Adrenal gland (tissue), 12 donors: Measurements from ENCODE around the gene SEBOX. TPM values are rescaled to one million over a fixed set of nuclear protein-coding genes. Genes with fewer than 3 reads are reported as not detected.

Source experiments
- DNase-seq, 7 donors: peaks; one replicate each; pipeline ENCODE4 v3.0.0-alpha.2; 2019 to 2020
- H3K27ac ChIP-seq, 5 donors: fragments of 200-600 bp; sonication (generic) in 4 of 5; 1 replicate in 3 of 5; 2 replicates in 2 of 5; pipeline versions ENCODE4 v1.5.1 to v1.8.0; 2016 to 2020; ENCODE audit warnings: mild to moderate bottlenecking in 1 of 5
- H3K27me3 ChIP-seq: fragments of 200-600 bp; 2 replicates; pipeline ENCODE4 v1.8.0; 2021
- H3K36me3 ChIP-seq, 2 donors: fragments of 200-600 bp; replicated peaks in 1 of 2; 1 replicate in 1 of 2; 2 replicates in 1 of 2; pipeline versions ENCODE4 v1.5.1 to v1.8.0; 2018 to 2022
- H3K4me1 ChIP-seq, 2 donors: fragments of 200-600 bp; replicated peaks in 1 of 2; 1 replicate in 1 of 2; 2 replicates in 1 of 2; pipeline versions ENCODE4 v1.5.1 to v1.8.0; 2018 to 2021
- H3K4me3 ChIP-seq, 4 donors: fragments of 200-600 bp; sonication (generic) in 3 of 4; one replicate each; pipeline ENCODE4 v1.5.1; 2016 to 2018
- H3K9me3 ChIP-seq, 3 donors: fragments of 200-600 bp; sonication (generic) in 1 of 3; replicated peaks in 1 of 3; 1 replicate in 2 of 3; 2 replicates in 1 of 3; pipeline versions ENCODE4 v1.5.1 to v1.8.0; 2016 to 2021
- POLR2A ChIP-seq, 2 donors: fragments of 450-650 bp; IDR thresholded peaks; one replicate each; pipeline ENCODE4 v1.6.1; 2017; ENCODE audit warnings: antibody characterized with exemption in 2 of 2, mild to moderate bottlenecking in 2 of 2, moderate library complexity in 1 of 2
- WGBS, 4 donors: extraction: QIAGEN DNeasy Blood & Tissue Kit in 2 of 4; methylation state at CpG; one replicate each; pipeline versions ENCODE4 v1.1.5 to v1.1.7; 2013 to 2017; 5-methylcytosine and 5-hydroxymethylcytosine counted together
- intact Hi-C, 2 donors: fragments of 100-400 bp; cut with DNase I; formaldehyde crosslinking; loops; one replicate each; pipeline versions ENCODE4 v1.14.1 to v1.15.0; 2022 to 2023
- polyA plus RNA-seq, 3 donors: library from polyadenylated mRNA; stranded (reverse); fragments of 200-250 nt in 2 of 3; fragments of 350-450 nt in 1 of 3; fragmentation: Illumina TruSeq in 1 of 3; extraction: RNeasy Lipid Tissue Mini Kit (QIAGEN cat#74804) in 1 of 3; gene quantifications; one replicate each; pipeline ENCODE4 v1.2.3, GENCODE V29; 2013 to 2014
- total RNA-seq, 9 donors: library from RNA; depleted of rRNA in 4 of 9; stranded (reverse); fragments of >200 nt in 4 of 9; fragments of 120-200 nt in 1 of 9; fragmentation: NEBNext Ultra II Directional in 1 of 9; extraction: Animal tissue kit (Norgen Biotek cat#: 25700) in 1 of 9; gene quantifications; one replicate each; pipeline versions ENCODE4 v1.1.0 to v1.2.4, GENCODE V29; 2013 to 2023
- TF ChIP-seq, protein P1 (sequence below), 6 experiments: fragments of 450-650 bp in 4 of 6; fragments of 200-600 bp in 2 of 6; sonication (generic) in 1 of 6; IDR thresholded peaks; 1 replicate in 5 of 6; 2 replicates in 1 of 6; pipeline versions ENCODE4 v1.5.1 to v1.8.0; 2016 to 2021; ENCODE audit warnings: antibody characterized with exemption in 6 of 6, mild to moderate bottlenecking in 2 of 6, moderate library complexity in 1 of 6
- donor health status: healthy with polysubstance abuse.
- donor health status: Bipolar disorder and iron deficiency.
- donor health status: DM: yes; HTN: yes; CAD: no.
- donor health status: DM: no; HTN: no; CAD: no.
- donor health status: DM: no; HTN: no; CAD: no.
- donor health status: DM: yes; HTN: yes; CAD: no.

Gene SEBOX
- total and polyA plus RNA-seq, 12 donors = not detected

DNA sequence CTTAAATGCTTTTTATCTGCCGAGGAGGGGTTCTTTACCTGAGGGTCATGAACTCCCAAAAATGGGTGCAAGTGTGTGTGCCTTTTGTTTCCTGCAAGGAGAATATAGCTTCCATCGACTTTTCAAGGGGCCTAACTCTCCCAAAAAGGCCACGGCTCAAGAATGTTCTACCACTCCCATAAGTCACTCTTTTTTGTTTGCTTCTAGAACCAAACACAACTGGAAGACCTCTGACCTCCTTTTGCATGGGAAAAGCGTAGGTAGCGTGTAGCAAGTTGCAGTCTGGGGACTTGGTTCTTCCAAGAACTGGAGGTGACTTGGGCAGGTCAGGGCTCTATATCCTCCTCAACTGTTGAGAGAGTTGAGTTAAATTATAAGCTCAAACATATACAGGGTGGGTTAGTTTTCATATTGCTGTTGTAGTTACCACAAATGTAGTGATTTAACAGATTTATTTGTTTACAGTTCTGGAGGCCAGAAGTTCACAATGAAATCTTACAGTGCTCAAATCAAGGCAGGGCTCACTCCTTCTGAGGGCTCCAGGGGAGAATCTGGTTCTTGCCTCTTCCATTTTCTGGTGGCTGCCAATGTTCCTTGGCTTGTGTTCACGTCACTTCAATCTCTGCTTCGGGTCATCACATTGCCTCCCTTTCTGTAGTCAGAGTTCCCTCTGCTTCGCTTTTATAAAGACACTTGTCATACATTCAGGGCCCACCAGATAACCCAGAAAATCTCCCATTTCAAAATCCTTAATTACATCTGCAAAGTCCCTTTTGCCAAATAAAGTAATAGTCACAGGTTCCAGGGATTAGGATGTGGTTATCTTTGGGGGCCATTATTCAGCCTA is 44.6 kb downstream of the SEBOX start:
- 73 to 81% (median 76%) methylated on average over 8 of the region's 8 CpGs for WGBS, 4 donors
- no peak overlapping the region for H3K4me3 ChIP-seq
- intact Hi-C loops = no loop called here
- no peaks in the 10 kb centered on the region for H3K9me3 ChIP-seq
- no peak overlapping the region for H3K27ac ChIP-seq
- DNase-seq = no peak
- H3K27me3 ChIP-seq = no peaks in the 10 kb centered on the region
- no peaks in the 10 kb centered on the region for H3K36me3 ChIP-seq
- peaks cover 8 to 21% of the 10 kb centered on the region in 2 donors for H3K4me1 ChIP-seq
- TF ChIP-seq POLR2A (IDR thresholded peaks at IDR 0.05) = no peak
- TF ChIP-seq, protein P1, sequence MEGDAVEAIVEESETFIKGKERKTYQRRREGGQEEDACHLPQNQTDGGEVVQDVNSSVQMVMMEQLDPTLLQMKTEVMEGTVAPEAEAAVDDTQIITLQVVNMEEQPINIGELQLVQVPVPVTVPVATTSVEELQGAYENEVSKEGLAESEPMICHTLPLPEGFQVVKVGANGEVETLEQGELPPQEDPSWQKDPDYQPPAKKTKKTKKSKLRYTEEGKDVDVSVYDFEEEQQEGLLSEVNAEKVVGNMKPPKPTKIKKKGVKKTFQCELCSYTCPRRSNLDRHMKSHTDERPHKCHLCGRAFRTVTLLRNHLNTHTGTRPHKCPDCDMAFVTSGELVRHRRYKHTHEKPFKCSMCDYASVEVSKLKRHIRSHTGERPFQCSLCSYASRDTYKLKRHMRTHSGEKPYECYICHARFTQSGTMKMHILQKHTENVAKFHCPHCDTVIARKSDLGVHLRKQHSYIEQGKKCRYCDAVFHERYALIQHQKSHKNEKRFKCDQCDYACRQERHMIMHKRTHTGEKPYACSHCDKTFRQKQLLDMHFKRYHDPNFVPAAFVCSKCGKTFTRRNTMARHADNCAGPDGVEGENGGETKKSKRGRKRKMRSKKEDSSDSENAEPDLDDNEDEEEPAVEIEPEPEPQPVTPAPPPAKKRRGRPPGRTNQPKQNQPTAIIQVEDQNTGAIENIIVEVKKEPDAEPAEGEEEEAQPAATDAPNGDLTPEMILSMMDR (IDR thresholded peaks at IDR 0.05) = no peak

DNA sequence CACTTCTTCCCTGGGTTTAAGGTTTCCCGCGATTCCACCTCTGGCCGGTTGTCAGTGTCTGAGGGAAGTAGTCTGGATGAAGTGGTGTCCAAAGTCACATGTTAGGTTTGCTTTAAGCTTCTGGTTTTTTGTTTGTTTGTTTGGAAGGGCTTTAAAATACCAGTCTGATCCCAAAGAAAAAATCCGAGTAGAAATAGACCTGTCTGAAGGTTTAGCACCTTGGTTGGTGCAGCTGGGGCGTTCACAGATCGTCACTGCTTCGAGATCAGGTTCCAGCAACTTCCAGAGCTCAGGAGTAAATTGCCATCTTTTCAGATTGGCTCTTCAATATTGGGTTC is 45.4 kb downstream of the SEBOX start:
- WGBS, 4 donors = 2 to 7% (median 3%) methylated on average over 7 of the region's 7 CpGs
- H3K4me1 ChIP-seq = peaks cover 8 to 21% of the 10 kb centered on the region in 2 donors

DNA sequence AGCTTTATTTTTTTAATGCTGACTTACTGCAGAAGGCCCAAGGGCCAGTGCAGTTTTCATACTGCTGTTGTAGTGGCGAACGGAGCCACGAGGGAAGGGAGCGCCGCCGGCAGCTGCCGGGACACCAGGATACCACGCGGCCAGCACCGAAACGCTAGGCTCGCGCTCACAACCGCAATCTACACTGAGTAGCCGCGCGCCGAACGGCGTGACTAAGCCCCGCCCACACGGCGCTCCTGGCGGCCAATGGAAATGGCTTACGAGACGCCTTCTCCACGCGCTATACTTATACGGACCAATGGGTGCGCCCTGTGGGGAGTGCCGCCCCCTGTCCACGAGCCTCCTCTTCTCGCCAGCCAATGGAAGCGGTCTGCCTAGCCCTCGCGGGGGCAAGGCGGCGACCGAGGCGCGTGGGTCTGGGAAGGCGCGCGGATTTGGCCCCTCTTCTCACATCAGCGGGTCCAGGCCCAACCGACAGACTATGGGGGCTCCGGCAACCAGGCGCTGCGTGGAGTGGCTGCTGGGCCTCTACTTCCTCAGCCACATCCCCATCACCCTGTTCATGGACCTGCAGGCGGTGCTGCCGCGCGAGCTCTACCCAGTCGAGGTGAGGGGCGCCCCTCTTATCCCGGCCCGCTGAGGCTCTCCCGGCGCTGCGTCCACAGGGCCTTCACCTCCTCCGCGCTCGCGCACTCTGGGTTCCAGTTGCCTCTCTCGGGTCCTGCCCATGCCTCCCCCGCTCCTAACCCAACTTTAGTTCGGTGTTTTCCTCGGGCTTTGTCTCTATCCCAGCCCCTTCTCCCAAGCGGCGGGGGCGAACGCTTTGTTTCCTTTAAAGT is 46.0 kb downstream of the SEBOX start, which contains the start of gene TMEM97:
TMEM97 (plus strand) TSS at position 442 of the 839 bp plus-strand sequence; CDS start at position 482, 40 bp downstream.
- Histone ChIP-seq H3K27me3 (no peaks in the 10 kb centered on the region), H3K4me3 (peak within 1 kb of the TSS in 3 of 4 donors; percentile 21 to 55 (median 36)), H3K27ac (peak within 1 kb of the TSS in 3 of 5 donors; percentile 33 to 65 (median 54)), H3K36me3 (no peaks in the 10 kb centered on the region), H3K4me1 (peaks cover 8 to 17% of the 10 kb centered on the region in 2 donors), H3K9me3 (no peaks in the 10 kb centered on the region)
- peak; percentile 96 to 99 (median 97) for DNase-seq
- TF ChIP-seq, protein P1 (IDR thresholded peaks at IDR 0.05) = peak in 3 of 6 experiments; percentile 9 to 22 (median 10)
- peak; percentile 20 to 57 for TF ChIP-seq POLR2A (IDR thresholded peaks at IDR 0.05)
- intact Hi-C loops = no loop called here
- 0 to 1% (median 0%) methylated on average over 13 to 72 of the region's 72 CpGs for WGBS, 4 donors

More for the DNA sequence above, 45.4 kb downstream of the SEBOX start:
- TF ChIP-seq, protein P1 (IDR thresholded peaks at IDR 0.05) = no peak
- no peak for TF ChIP-seq POLR2A (IDR thresholded peaks at IDR 0.05)
- intact Hi-C loops = no loop called here
- no peak for DNase-seq
- Histone ChIP-seq H3K4me3 (peak overlapping the region in 3 of 4 donors; percentile 21 to 55 (median 36)), H3K27me3 (no peaks in the 10 kb centered on the region), H3K9me3 (no peaks in the 10 kb centered on the region), H3K36me3 (no peaks in the 10 kb centered on the region), H3K27ac (peak overlapping the region in 2 of 5 donors; percentile 33 to 65)
